Brain microvascular endothelial cell (primary cell): Measurements from ENCODE around the gene ST3GAL6.

Source experiments
- DNase-seq: peaks from one replicate; pipeline ENCODE4 v3.0.0-alpha.2; 2020
- H3K27ac ChIP-seq: fragments of 250-450 bp; sonication (Bioruptor Pico); 2 replicates; pipeline ENCODE4 v1.5.1; 2020; ENCODE audit warnings: mild to moderate bottlenecking, moderate library complexity
- H3K27me3 ChIP-seq: fragments of 250-450 bp; sonication (Bioruptor Pico); replicated peaks from 2 replicates; pipeline ENCODE4 v1.5.1; 2020; ENCODE audit warnings: mild to moderate bottlenecking
- H3K36me3 ChIP-seq: fragments of 250-450 bp; sonication (Bioruptor Pico); replicated peaks from 2 replicates; pipeline ENCODE4 v1.5.1; 2020; ENCODE audit warnings: mild to moderate bottlenecking
- H3K4me3 ChIP-seq: 2 replicates; pipeline ENCODE4 v1.5.1; 2011; ENCODE audit warnings: low read depth, mild to moderate bottlenecking, control low read depth, low read length, moderate library complexity
- in situ Hi-C: cut with HindIII; loops from 2 replicates; pipeline ENCODE4 v1.10.0; 2017; ENCODE audit warnings: low sequenced_read_pairs, low pct_ligation_motif_present
- TF ChIP-seq, protein P1 (sequence below): IDR thresholded peaks from 2 replicates; pipeline ENCODE4 v1.5.1; 2011; ENCODE audit warnings: low read depth, mild to moderate bottlenecking, moderate library complexity, low read length, control low read depth, inconsistent platforms; ENCODE audit errors: missing control alignments

The ST3GAL6 gene

DNA sequence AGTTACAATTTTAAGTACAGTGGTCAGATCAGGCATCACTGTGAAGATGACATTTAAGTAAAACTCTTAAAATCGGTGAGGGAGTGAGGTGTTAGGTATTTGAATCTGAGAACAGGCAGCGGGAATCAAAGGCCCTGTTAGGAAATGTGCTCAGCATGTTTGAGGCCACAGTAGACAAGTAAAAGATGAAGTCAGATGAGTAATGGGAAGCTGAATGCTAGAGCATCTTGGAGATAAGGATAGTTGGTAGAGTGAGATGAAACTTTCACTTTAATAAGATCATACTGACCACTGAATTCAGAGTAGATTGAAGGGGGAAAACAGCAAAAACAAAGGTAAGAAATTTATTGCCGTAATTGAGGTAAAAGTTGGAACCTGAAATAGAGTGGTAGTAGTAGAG lies 76.7 kb downstream of the ST3GAL6 start:
- peak; percentile 44 for DNase-seq
- Histone ChIP-seq H3K4me3 (no peak overlapping the region), H3K27ac (no peak overlapping the region), H3K27me3 (no peaks in the 10 kb centered on the region), H3K36me3 (peaks cover 20% of the 10 kb centered on the region)
- in situ Hi-C loops: no loop called here
- TF ChIP-seq, protein P1, sequence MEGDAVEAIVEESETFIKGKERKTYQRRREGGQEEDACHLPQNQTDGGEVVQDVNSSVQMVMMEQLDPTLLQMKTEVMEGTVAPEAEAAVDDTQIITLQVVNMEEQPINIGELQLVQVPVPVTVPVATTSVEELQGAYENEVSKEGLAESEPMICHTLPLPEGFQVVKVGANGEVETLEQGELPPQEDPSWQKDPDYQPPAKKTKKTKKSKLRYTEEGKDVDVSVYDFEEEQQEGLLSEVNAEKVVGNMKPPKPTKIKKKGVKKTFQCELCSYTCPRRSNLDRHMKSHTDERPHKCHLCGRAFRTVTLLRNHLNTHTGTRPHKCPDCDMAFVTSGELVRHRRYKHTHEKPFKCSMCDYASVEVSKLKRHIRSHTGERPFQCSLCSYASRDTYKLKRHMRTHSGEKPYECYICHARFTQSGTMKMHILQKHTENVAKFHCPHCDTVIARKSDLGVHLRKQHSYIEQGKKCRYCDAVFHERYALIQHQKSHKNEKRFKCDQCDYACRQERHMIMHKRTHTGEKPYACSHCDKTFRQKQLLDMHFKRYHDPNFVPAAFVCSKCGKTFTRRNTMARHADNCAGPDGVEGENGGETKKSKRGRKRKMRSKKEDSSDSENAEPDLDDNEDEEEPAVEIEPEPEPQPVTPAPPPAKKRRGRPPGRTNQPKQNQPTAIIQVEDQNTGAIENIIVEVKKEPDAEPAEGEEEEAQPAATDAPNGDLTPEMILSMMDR: no peak

DNA sequence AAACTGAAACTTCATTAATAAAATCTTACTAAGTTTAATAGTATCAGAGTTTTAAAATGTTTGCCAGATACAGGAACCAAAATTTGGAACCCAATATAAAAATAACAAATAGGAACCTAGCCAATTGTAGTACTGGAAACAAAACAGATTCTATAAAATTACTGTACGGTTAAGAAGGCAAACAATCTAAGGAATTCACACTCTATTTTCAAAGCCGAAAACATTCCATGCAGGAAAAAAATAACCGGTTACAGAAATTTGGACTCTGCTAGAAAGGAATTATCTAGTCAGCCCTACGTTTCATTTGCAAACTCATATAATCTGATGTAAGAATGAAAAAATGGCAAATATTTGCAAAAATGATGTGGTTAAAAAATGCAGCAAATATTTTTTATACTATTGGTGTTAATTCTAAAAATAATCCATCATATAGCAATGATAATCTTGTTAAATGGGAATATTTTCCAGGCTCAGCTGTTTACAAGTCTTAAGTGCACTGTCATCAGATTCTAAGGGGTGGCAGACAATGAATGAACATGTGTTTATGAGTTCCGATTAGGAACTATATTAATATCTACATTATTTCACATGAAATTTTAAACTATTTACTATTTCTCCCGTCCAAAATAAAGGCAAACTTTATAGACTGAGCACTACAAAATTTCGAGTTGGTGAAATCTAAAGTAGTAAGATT lies 80.3 kb downstream of the ST3GAL6 start:
- Histone ChIP-seq H3K36me3 (peaks cover 43% of the 10 kb centered on the region), H3K27me3 (no peaks in the 10 kb centered on the region), H3K4me3 (no peak overlapping the region), H3K27ac (peak overlapping the region; percentile 9)
- in situ Hi-C loops: no loop called here
- TF ChIP-seq, protein P1: no peak
- no peak for DNase-seq
